H1 (cell line): ENCODE data around the gene CAPZA2. TPM values are rescaled to one million over a fixed set of nuclear protein-coding genes. Genes with fewer than 3 reads are reported as not detected.

Experiments used
- CTCF ChIA-PET: fragments of 300-600 bp; sonication (Branson Sonifier 250); formaldehyde crosslinking; loops from one replicate; lab custom pipeline; 2021; ENCODE audit not compliant: partially characterized antibody; lab: Charles Lee
- POLR2A ChIA-PET: fragments of 300-600 bp; sonication (Branson Sonifier 250); formaldehyde crosslinking; loops from one replicate; lab custom pipeline; 2021; ENCODE audit warnings: inconsistent platforms; ENCODE audit not compliant: partially characterized antibody; lab: Charles Lee
- DNase-seq, 2 experiments: peaks; one replicate each; pipeline versions ENCODE4 v3.0.0 to v3.0.0-alpha.2; 2010 to 2022; ENCODE audit warnings: low spot score in 2 of 2, low read depth in 1 of 2, mixed read lengths in 1 of 2
- FAIRE-seq: peaks from 2 replicates; lab custom pipeline; 2011; peaks lifted over from hg19 to GRCh38; lab: Jason Lieb, UNC
- H2AFZ ChIP-seq: 2 replicates; pipeline ENCODE4 v1.8.1; 2012; ENCODE audit warnings: low read length, inconsistent platforms
- H2AK5ac ChIP-seq: 2 replicates; pipeline ENCODE4 v1.6.1; 2013; ENCODE audit warnings: low read depth, low read length
- H2BK120ac ChIP-seq: replicated peaks from 2 replicates; pipeline ENCODE3; 2013; ENCODE audit warnings: low read depth, low read length, inconsistent platforms
- H2BK12ac ChIP-seq: 2 replicates; pipeline ENCODE4 v1.6.1; 2013; ENCODE audit warnings: low read depth, low read length
- H2BK15ac ChIP-seq: 2 replicates; pipeline ENCODE4 v1.6.1; 2013; ENCODE audit warnings: low read length
- H2BK20ac ChIP-seq: 2 replicates; pipeline ENCODE4 v1.6.1; 2013; ENCODE audit warnings: low read length
- H2BK5ac ChIP-seq: 2 replicates; pipeline ENCODE4 v1.6.1; 2013; ENCODE audit warnings: low read depth, low read length
- H3K14ac ChIP-seq: 2 replicates; pipeline ENCODE4 v1.6.1; 2013; ENCODE audit warnings: inconsistent platforms; ENCODE audit not compliant: insufficient read length
- H3K18ac ChIP-seq: 2 replicates; pipeline ENCODE4 v1.6.1; 2013; ENCODE audit warnings: low read length; ENCODE audit errors: extremely low read depth
- H3K23ac ChIP-seq: 2 replicates; pipeline ENCODE4 v1.6.1; 2013; ENCODE audit warnings: inconsistent platforms; ENCODE audit not compliant: insufficient read length
- H3K23me2 ChIP-seq: 2 replicates; pipeline ENCODE4 v1.6.1; 2013; ENCODE audit warnings: low read depth, low read length
- H3K27ac ChIP-seq: 2 replicates; pipeline ENCODE4 v1.6.1; 2011; ENCODE audit warnings: low read depth, low read length, inconsistent platforms
- H3K27me3 ChIP-seq, 4 experiments: replicated peaks in 1 of 4; 1 replicate in 1 of 4; 2 replicates in 3 of 4; pipeline versions ENCODE4 v1.6.1 to v1.8.1; 2011 to 2013; ENCODE audit warnings: low read length in 3 of 4, mild to moderate bottlenecking in 3 of 4, inconsistent platforms in 2 of 4, mixed read lengths in 2 of 4, moderate library complexity in 1 of 4; ENCODE audit not compliant: control insufficient read depth in 3 of 4, insufficient read depth in 3 of 4; ENCODE audit errors: extremely low read depth in 1 of 4
- H3K36me3 ChIP-seq, 4 experiments: 2 replicates each; pipeline versions ENCODE4 v1.6.1 to v1.8.1; 2011 to 2013; ENCODE audit warnings: mild to moderate bottlenecking in 4 of 4, low read length in 3 of 4, moderate library complexity in 2 of 4, control low read depth in 1 of 4, inconsistent platforms in 1 of 4; ENCODE audit not compliant: insufficient read depth in 4 of 4, control insufficient read depth in 2 of 4
- H3K4ac ChIP-seq: replicated peaks from 2 replicates; pipeline ENCODE3; 2013; ENCODE audit warnings: low read length, low read depth, mixed read lengths, inconsistent platforms; ENCODE audit not compliant: insufficient read length
- H3K4me1 ChIP-seq, 4 experiments: replicated peaks in 1 of 4; 1 replicate in 1 of 4; 2 replicates in 3 of 4; pipeline versions ENCODE4 v1.6.1 to v1.8.1; 2011 to 2013; ENCODE audit warnings: low read length in 3 of 4, inconsistent platforms in 2 of 4, mixed read lengths in 1 of 4; ENCODE audit not compliant: insufficient read depth in 4 of 4, control insufficient read depth in 3 of 4
- H3K4me2 ChIP-seq, 2 experiments: 2 replicates each; pipeline versions ENCODE4 v1.6.1 to v1.8.1; 2011 to 2013; ENCODE audit warnings: low read depth in 2 of 2, low read length in 2 of 2, control low read depth in 1 of 2, inconsistent platforms in 1 of 2, mild to moderate bottlenecking in 1 of 2; ENCODE audit not compliant: insufficient read depth in 1 of 2
- H3K4me3 ChIP-seq, 4 experiments: fragments of 200-600, 300-600 bp in 1 of 4; sonication (generic), shearing (Covaris generic), sonication (Bioruptor Twin) in 1 of 4; 2 replicates each; pipeline versions ENCODE4 v1.5.1 to v1.8.1; 2011 to 2016; ENCODE audit warnings: low read length in 4 of 4, low read depth in 3 of 4, control low read depth in 2 of 4, inconsistent platforms in 2 of 4, mild to moderate bottlenecking in 2 of 4, mixed read lengths in 1 of 4, moderate library complexity in 1 of 4; ENCODE audit not compliant: insufficient read depth in 2 of 4; ENCODE audit errors: extremely low read depth in 1 of 4
- H3K56ac ChIP-seq: replicated peaks from 2 replicates; pipeline ENCODE3; 2013; ENCODE audit warnings: low read depth, mild to moderate bottlenecking, mixed read lengths, low read length, inconsistent platforms; ENCODE audit not compliant: insufficient read length
- H3K79me1 ChIP-seq: 2 replicates; pipeline ENCODE4 v1.6.1; 2013; ENCODE audit warnings: low read depth, low read length, control low read depth
- H3K79me2 ChIP-seq, 2 experiments: 2 replicates each; pipeline versions ENCODE4 v1.6.1 to v1.8.1; 2012 to 2013; ENCODE audit warnings: low read length in 2 of 2, mild to moderate bottlenecking in 2 of 2, inconsistent platforms in 1 of 2; ENCODE audit not compliant: insufficient read depth in 2 of 2, control insufficient read depth in 1 of 2
- H3K9ac ChIP-seq, 4 experiments: replicated peaks in 1 of 4; 1 replicate in 1 of 4; 2 replicates in 3 of 4; pipeline versions ENCODE4 v1.6.1 to v1.8.1; 2011 to 2013; ENCODE audit warnings: low read depth in 3 of 4, low read length in 3 of 4, control low read depth in 2 of 4, mild to moderate bottlenecking in 2 of 4, moderate library complexity in 2 of 4, inconsistent platforms in 1 of 4; ENCODE audit errors: extremely low read depth in 1 of 4
- H3K9me3 ChIP-seq, 2 experiments: 2 replicates each; pipeline versions ENCODE4 v1.6.1 to v1.8.1; 2012 to 2013; ENCODE audit warnings: mild to moderate bottlenecking in 2 of 2, moderate library complexity in 2 of 2, control low read depth in 1 of 2, inconsistent platforms in 1 of 2, low read depth in 1 of 2, low read length in 1 of 2, mixed read lengths in 1 of 2; ENCODE audit not compliant: insufficient read depth in 2 of 2
- H4K20me1 ChIP-seq, 2 experiments: replicated peaks in 1 of 2; 2 replicates each; pipeline versions ENCODE3 to v1.8.1; 2011 to 2013; ENCODE audit warnings: inconsistent platforms in 2 of 2, low read length in 2 of 2, mild to moderate bottlenecking in 1 of 2; ENCODE audit not compliant: insufficient read depth in 2 of 2, control insufficient read depth in 1 of 2
- H4K5ac ChIP-seq: 2 replicates; pipeline ENCODE4 v1.6.1; 2013; ENCODE audit warnings: low read length, low read depth, mixed read lengths, inconsistent platforms; ENCODE audit not compliant: insufficient read length
- H4K8ac ChIP-seq: 2 replicates; pipeline ENCODE4 v1.8.0; 2013; ENCODE audit warnings: mild to moderate bottlenecking, moderate library complexity, low read length, inconsistent platforms; ENCODE audit not compliant: insufficient read depth; ENCODE audit errors: extremely low read depth
- H4K91ac ChIP-seq: replicated peaks from 2 replicates; pipeline ENCODE3; 2013; ENCODE audit warnings: low read length, mixed read lengths, inconsistent platforms; ENCODE audit not compliant: insufficient read length
- NANOG ChIP-seq: IDR thresholded peaks from 2 replicates; pipeline ENCODE4 v1.6.1; 2011; ENCODE audit warnings: low read length, low read depth, mild to moderate bottlenecking, inconsistent platforms; ENCODE audit not compliant: insufficient read depth, poor library complexity, severe bottlenecking
- POLR2A ChIP-seq, 2 experiments: IDR thresholded peaks; 1 replicate in 1 of 2; 2 replicates in 1 of 2; pipeline ENCODE4 v1.6.1; 2011; ENCODE audit warnings: low read depth in 2 of 2, low read length in 2 of 2, mild to moderate bottlenecking in 2 of 2; ENCODE audit errors: control extremely low read depth in 1 of 2
- WGBS, 2 experiments: shearing (Covaris generic) in 1 of 2; methylation state at CpG; one replicate each; pipeline versions ENCODE4 v1.1.6 to v1.1.7; 2013 to 2015; ENCODE audit warnings: low lambda C conversion rate in 2 of 2, mixed read lengths in 2 of 2, inconsistent platforms in 1 of 2, low coverage in 1 of 2, missing lambda C conversion rate in 1 of 2; ENCODE audit not compliant: insufficient replicate concordance in 2 of 2, insufficient coverage in 1 of 2, insufficient read length in 1 of 2; ENCODE audit errors: extremely low coverage in 1 of 2, missing lambda C conversion rate in 1 of 2; 5-methylcytosine and 5-hydroxymethylcytosine counted together
- polyA plus RNA-seq, 7 experiments: library from polyadenylated mRNA; depleted of rRNA in 3 of 7; stranded (reverse) in 5 of 7; unstranded in 2 of 7; fragments of >200 nt in 5 of 7; fragments of 200-250 nt in 2 of 7; gene quantifications; 1 replicate in 5 of 7; 2 replicates in 1 of 7; 4 replicates in 1 of 7; pipeline versions ENCODE4 v1.2.1 to v1.2.3, GENCODE V29; 2011 to 2013; ENCODE audit warnings: missing spikeins in 2 of 7, mixed read lengths in 2 of 7
- total RNA-seq: library from RNA; stranded (reverse); fragmentation: NEBNext Ultra II Directional; extraction: Animal tissue kit (Norgen Biotek cat#: 25700); gene quantifications from 2 replicates; pipeline ENCODE4 v1.2.1, GENCODE V29; 2021
- TF ChIP-seq, protein P1 (sequence below): IDR thresholded peaks from 2 replicates; pipeline ENCODE4 v1.6.1; 2012; ENCODE audit warnings: inconsistent platforms

CAPZA2 gene
- total and polyA plus RNA-seq, 2 of the 8 experiments (the other 6 are each of a cell fraction or from before 2014, with no cell fraction given) = 33.2 to 145 TPM

DNA sequence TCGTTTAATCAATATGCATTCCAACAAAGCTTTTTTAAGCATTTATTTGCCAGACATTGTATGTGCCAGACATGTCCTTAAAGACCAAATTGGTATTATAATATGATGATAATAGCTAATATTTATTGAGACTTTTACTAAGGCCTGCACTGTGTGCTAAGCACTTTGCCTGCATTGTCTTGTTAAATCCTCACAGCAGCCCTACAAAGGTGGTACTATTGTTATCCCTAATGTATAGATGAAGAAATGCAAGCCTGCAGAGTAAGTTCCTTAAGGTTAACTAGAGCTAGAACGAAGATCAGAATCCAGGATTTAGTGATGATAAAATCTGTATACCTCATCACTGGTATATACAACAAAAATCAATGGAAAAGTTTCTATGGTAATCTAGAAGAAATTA lies 5.3 kb upstream of the CAPZA2 start:
- H3K36me3 ChIP-seq = no peaks in the 10 kb centered on the region
- no peak overlapping the region for H2AK5ac ChIP-seq
- H3K79me2 ChIP-seq = no peaks in the 10 kb centered on the region
- no peak overlapping the region for H3K56ac ChIP-seq
- no peaks in the 10 kb centered on the region for H3K23me2 ChIP-seq
- H2BK5ac ChIP-seq = no peak overlapping the region
- no peak overlapping the region for H4K5ac ChIP-seq
- CTCF ChIA-PET = no interaction called here
- no peaks in the 10 kb centered on the region for H3K27me3 ChIP-seq
- no peak overlapping the region for H3K9ac ChIP-seq
- H2AFZ ChIP-seq = no peak overlapping the region
- H3K4ac ChIP-seq = no peak overlapping the region
- H3K79me1 ChIP-seq = no peaks in the 10 kb centered on the region
- H3K9me3 ChIP-seq = no peaks in the 10 kb centered on the region
- H2BK20ac ChIP-seq = no peak overlapping the region
- no peak for FAIRE-seq
- no peak for DNase-seq
- TF ChIP-seq, protein P1, sequence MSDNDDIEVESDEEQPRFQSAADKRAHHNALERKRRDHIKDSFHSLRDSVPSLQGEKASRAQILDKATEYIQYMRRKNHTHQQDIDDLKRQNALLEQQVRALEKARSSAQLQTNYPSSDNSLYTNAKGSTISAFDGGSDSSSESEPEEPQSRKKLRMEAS = no peak
- TF ChIP-seq POLR2A (IDR thresholded peaks at IDR 0.05; ENCODE audit: control extremely low read depth in 1 of 2, low read depth in 2 of 2, low read length in 2 of 2) (no peak), NANOG (peak; percentile 69)
- no peak overlapping the region for H3K27ac ChIP-seq
- no peak overlapping the region for H2BK12ac ChIP-seq
- H4K8ac ChIP-seq = no peak overlapping the region
- H2BK120ac ChIP-seq = no peak overlapping the region
- peaks cover 0 to 15% (median 9%) of the 10 kb centered on the region in 4 experiments; a peak in 6 of 7 replicates for H3K4me1 ChIP-seq
- H4K20me1 ChIP-seq = no peaks in the 10 kb centered on the region
- H3K14ac ChIP-seq = no peak overlapping the region
- 0 out of 4 replicates have a peak overlapping the region, but pooled peaks of 1 of the 2 experiments have one; percentile 19 for H3K4me2 ChIP-seq
- H2BK15ac ChIP-seq = no peak overlapping the region
- POLR2A ChIA-PET = interaction anchor here (0.6 to 1.2 kb wide), 2 partner anchors 8 to 9 kb away, joined by 3 to 4 read pairs; no protein-coding TSS in a partner anchor
- H3K18ac ChIP-seq = no peak overlapping the region
- H4K91ac ChIP-seq = no peak overlapping the region
- H3K23ac ChIP-seq = no peak overlapping the region
- no peak overlapping the region for H3K4me3 ChIP-seq
- WGBS, 2 experiments = 65% methylated on average over 2 of the region's 2 CpGs; no CpG with 5 or more reads in 1 of the 2 experiments
